Midbrain (tissue), 1 donor: ENCODE data around the gene CIAO2B.
"Not testable (repeated sequence)": the region's sequence is repeated elsewhere in the genome, so short reads cannot be mapped to it uniquely, and the experiment has no call there.

Experiments
- DNase-seq: peaks from one replicate; lab custom pipeline; 2025; lab: John Stamatoyannopoulos, UW

The CIAO2B gene

DNA sequence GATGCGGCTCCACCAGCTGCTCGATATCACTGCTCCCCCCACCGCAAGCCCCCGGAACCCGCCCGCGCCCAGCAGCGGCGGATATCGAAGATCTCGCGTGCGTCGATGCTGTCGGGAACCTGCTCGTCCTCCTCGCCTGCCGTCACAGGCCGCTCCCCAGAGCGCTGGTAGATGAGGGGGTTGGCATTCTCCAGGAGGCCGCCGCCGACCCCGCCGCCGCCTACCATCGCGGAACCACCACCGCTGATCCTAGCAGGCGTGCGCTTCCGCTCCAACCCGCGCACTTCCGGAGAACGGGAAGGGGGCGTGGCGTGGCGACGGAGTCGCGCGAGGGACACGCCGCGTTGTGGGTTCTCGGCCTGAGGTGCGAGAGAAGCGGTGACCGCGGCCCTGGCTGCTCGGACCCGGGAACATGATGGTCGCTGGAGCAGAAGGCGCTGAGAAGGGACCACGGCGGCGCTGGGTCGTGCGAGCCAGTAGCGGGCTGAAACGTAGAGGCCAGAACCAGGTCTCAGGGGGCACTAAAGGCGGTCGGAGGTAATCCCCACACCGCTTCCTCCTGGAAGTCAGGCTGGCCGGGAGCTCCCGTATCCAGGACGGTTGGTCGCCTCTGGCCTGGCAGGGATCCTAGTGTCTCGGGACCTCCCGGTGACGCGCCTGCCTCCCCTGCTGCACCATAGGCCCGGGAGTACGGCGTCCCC lies at the start of gene CIAO2B:
Gene CIAO2B (minus strand): TSS at position 265 of the 701 bp plus-strand sequence. CDS start 38 bp downstream, at position 227.
- DNase-seq: peak; percentile 90

DNA sequence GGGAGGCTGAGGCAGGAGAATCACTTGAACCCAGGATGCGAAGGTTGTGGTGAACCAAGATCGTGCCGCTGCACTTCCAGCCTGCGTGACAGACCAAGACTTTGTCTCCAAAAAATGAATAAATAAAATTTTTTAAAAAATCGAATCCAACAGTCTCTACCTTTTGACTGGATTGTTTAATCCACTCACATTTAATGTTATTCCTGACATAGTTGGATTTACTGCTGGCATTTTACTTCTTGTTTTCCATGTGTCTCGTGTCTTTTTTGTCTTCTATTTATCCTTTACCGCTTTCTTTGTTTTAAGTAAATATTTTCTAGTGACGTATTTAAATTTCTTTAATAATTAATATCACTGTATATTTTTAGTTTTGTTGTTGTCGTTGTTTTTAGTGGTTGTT lies 48.8 kb upstream of the CIAO2B start:
- DNase-seq: no peak

DNA sequence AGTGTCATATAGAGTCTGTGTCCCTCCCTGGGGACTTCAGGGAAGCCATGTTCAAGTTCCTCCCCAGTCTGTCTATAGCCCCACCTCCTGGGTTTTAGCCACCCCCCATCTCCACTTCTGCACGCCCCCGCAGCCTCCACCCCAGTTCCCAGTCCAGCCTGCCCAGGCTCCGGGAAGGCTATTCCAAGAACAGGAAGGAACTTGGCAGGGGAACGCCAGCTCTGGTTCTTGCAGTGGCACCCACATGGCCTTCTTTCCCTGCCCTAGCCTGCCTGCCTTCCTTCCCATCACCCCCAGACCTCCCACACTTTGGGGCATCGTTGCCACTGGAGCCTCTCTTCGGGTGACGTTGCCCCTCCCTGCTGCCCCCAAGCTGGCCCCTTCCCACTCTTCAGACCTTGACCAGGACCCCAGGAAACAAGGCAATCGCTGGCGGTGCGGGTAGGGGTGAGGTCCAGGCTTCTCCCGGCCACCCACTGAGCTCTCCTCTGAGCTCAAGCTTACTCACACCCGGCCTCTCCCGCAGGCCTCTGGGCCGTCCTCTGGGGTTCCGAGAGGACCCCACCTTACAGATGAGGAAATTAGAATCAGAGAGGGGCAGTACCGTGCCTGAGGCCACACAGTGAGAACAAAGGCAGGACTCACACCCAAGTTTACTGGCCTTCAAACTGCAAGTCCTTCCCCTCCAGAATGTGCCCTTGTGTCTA lies 45.0 kb upstream of the CIAO2B start:
- DNase-seq: no peak

DNA sequence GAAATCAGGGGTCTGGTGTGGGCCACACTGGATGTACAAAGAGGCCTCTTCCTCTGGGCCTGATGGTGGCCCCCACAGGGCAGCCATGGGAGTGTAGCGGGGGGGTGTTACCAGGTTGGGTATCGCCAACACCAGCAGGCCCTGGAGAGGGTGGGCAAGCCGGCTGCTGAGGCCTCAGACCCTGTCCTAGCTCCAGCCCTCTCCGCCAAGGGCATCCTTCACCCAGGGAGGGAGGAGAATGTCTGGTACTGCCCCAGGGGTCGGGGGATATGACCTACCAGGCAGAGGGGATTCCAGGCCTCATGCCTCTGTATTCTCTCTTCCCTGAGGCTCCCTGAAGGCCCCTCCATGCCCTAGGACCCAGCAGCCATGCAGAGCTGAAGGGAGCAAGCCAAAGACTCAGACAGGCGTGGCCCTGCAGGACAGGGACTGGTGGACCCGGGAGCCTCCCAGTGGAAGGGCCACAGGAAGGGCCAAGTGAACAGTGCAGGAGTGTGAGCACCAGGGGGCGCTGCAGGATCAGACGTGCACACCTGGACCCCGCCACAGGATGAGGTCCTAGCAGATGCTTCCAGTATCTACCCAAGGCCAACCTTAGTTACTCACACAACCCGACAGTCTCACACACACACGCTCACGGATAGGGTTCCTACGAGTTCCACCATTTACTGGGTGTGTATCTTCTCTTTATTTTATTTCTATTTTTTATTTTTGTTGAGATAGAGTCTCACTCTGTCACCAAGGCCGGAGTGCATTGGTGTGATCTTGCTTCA lies 43.3 kb upstream of the CIAO2B start:
- peak; percentile 93 for DNase-seq

DNA sequence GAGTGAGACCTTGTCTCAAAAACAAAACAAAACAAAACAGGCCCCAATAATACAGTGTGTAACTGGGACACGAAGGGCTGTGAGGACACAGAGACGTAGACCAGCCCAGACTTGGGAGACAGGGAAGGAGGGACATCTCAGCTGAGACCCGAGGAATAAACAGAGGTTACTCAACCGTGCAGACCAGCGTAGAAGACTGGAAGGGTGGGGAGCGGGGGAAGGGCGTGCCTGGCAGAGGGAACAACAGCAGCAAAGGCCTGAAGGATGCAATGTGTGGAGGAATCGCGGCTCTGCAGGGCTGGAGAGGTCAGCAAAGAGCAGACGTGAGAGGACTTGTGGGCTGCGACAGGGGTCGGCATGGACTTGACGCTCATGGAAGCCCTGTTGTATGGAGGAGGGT lies 42.5 kb upstream of the CIAO2B start:
- no peak for DNase-seq

DNA sequence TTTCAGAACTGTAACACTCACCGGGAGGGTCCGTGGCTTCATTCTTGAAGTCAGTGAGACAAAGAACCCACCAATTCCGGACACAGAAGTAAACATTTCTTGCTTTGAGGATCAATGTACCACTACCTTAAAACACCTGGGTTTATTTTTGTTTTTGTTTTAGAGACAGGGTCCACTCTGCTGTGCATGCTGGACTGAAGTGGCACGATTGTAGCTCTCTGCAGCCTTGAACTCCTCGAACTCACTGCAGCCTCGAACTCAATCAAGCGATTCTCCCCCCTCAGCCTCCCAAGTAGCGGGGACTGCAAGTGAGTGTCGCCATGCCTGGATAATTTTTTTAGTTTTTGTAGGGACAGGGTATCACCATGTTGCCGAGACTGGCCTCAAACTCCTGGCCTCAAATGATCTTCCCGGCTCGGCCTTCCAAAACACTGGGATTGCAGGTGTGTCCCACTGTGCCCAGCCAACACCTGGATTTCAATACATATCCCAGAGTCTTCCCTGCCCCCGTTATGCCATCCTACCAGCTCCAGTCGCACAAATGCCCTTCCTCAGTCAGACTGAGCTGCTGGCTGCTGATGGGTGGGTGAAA lies 41.2 kb upstream of the CIAO2B start:
- no peak for DNase-seq

DNA sequence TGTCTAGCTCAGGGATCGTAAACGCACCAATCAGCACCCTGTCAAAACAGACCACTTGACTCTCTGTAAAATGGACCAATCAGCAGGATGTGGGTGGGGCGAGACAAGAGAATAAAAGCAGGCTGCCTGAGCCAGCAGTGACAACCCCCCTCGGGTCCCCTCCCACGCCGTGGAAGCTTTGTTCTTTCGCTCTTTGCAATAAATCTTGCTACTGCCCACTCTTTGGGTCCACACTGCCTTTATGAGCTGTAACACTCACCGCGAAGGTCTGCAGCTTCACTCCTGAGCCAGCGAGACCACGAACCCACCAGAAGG lies 40.7 kb upstream of the CIAO2B start:
- not testable (repeated sequence) for DNase-seq

DNA sequence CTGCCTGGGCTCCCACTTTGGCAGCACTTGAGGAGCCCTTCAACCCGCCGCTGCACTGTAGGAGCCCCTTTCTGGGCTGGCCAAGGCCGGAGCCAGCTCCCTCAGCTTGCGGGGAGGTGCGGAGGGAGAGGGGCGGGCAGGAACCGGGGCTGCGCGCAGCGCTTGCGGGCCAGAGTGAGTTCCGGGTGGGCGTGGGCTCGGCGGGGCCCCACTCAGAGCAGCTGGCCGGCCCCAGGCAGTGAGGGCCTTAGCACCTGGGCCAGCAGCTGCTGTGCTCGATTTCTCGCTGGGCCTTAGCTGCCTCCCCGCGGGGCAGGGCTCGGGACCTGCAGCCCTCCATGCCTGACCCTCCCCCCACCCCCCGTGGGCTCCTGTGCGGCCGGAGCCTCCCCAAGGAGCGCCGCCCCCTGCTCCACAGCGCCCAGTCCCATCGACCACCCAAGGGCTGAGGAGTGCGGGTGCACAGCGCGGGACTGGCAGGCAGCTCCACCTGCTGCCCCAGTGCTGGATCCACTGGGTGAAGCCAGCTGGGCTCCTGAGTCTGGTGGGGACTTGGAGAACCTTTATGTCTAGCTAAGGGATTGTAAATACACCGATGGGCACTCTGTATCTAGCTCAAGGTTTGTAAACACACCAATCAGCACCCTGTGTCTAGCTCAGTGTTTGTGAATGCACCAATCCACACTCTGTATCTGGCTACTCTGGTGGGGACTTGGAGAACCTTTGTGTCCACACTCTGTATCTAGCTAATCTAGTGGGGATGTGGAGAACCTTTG lies 40.1 kb upstream of the CIAO2B start:
- DNase-seq: not testable (repeated sequence)

DNA sequence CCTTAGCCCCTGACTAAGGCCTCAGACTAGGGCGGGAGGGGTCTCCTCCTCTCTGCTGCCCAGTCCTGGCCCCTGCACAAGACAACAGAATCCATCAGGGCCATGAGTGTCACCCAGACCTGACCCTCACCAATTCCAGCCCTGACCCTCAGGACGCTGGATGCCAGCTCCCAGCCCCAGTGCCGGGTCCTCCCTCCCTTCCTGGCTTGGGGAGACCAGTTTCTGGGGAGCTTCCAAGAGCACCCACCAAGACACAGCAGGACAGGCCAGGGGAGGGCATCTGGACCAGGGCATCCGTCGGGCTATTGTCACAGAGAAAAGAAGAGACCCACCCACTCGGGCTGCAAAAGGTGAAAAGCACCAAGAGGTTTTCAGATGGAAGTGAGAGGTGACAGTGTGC lies 39.5 kb upstream of the CIAO2B start:
- DNase-seq: no peak

DNA sequence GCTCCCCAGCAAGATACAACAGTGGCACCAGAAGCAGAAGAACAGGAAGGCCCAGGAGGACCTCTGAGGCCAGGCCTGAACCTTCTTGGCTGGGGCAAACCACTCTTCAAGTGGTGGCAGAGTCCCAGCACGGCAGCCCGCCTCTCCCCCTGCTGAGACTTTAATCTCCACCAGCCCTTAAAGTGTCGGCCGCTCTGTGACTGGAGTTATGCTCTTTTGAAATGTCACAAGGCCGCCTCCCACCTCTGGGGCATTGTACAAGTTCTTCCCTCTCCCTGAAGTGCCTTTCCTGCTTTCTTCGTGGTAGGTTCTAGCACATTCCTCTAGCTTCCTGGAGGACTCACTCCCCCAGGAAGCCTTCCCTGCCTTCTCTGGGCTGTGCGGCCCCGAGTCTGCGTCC lies 38.8 kb upstream of the CIAO2B start:
- no peak for DNase-seq

DNA sequence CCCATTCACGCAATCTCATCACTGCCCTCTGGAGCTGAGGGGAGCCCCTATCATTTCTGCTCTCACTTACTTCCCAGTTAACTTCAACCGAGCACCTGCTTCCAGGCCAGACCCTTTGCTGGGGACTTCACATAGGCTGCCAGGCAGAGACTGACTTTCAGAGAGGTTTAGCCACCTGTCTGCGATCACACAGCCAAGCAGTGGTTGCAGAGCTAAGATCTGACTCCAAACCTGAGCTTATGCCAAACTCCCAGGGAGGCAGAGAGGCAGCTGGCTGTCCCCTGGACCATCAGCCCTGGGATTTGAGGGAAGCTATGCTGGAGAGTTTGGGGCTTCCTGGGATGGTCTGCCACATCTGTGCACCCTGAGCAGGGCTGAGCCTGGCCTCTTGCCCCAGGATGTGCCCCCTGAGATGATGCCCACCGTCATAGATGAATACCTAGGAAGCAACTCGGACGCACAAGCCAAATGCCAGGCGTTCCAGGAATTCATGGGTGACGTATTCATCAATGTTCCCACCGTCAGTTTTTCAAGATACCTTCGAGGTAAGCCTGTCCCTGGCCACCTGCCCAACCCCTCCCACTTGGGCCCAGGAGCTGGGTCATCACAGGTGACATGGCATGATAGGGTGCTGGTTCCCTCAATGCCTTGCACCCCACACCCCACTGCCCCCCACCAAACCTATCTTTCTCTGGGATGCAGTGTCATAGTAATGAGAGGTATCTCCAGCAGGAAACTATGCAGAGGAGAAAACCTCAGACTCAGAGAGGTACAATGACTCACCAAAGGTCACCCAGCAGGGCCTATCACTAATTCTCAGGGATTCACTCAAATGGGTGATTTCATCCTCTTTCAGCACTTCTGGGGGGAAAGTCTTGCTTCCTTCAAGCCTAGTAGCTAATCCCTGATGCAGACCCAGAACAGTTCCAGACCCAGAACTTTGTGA lies 36.8 kb upstream of the CIAO2B start:
- DNase-seq: no peak

DNA sequence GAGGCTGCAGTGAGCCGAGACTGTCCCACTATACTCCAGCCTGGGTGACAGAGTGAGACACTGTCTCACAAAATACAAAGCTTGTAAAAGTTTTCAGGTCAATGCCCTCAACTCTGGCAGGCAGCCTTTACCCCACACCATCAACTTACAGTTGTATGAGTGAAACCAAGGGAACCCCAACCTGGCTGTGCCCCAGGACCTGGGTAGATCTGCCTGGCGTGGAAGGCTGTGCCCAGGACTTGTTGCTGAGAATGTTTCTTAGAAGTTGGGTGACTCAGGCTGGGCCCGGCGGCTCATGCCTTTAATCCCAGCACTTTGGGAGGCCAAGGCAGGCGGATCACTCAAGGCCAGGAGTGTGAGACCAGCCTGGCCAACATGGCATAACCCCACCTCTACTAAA lies 34.6 kb upstream of the CIAO2B start:
- DNase-seq: no peak

DNA sequence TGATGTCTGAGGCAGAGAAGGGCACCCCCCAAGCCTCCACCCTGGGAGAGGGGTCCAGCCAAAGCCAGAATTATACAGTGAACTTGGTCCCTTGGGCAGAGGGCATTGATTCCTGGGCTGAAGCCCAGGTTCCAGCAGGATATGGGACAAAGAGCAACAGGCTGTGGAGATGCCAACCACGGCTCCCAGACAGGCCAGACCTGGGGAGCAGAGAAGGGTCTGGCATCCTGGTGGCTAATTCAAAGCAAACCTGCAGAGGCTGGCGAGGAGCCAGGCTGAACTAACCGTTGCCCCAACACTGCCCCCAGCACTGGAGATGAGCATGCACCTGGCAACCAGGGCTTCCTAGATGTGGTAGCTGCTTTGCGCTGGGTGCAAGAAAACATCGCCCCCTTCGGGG lies 29.8 kb upstream of the CIAO2B start:
- DNase-seq: no peak

DNA sequence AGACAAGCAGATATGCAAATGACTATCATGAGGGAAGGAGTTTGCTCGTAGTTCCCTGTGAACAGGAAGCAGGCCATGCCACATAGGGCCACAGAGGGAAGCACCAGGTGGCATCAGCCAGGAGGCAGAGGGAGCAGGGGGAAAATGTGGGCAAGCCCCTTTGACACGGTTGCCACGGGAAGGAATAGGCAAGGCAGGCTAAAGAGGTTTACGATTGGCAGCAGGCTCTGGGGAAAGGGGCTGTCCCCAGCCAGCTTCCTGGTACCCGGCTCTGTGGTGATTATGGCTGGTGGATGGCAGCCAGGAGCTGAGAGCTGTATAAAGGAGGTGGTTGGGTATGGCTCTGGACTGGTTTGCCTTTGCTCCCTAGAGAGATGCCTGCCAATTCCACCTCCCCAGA lies 27.7 kb upstream of the CIAO2B start:
- DNase-seq: no peak

DNA sequence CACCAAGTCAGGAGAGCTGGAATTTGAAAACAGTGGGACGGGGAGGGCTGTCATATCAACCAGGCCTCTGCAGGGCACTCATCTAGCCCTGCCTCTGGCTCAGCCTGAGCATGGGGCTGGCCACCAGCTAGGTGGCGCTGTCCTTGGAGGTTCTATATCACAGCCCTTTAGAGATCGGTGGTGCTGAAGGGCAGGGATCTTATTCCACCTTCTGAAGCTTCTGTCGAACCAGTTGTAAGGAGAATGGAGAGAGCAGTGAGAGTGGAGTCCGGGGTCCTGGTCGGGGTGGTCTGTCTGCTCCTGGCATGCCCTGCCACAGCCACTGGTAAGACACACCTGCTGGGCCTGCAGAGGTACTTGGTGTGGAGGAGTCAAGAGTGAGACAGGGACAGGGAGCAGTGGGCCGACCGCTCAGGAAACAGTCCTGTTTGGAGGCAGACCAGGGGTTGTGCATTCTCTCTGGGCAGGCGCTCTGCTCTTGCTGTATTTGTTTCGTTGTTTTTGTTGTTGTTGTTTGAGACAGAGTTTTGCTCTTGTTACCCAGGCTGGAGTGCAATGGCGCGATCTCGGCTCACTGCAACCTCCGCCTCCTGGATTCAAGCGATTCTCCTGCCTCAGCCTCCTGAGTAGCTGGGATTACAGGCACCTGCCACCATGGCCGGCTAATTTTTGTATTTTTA lies 27.0 kb upstream of the CIAO2B start, which contains the start of gene CES3:
Gene CES3 (plus strand): TSS at position 202 of the 680 bp plus-strand sequence. CDS start 42 bp downstream, at position 244.
- DNase-seq: peak; percentile 34

DNA sequence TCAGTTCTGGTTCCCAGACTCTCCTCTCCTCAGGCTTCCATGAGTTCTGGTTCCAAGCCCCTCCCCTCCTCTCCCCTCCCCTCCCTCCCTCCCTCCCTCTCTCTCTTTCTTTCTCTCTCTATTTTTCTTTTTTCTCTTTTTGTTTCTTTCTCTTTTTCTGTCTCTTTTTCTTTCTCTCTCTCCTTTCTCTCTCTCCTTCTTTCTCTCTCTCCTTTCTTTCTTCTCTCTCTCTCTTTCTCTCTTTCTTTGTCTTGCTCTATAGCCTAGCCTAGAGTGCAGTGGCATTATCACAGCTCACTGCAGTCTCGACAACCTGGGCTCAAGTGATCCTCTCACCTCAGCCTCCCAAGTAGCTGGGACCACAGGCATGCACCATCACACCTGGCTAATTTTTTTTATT lies 26.1 kb upstream of the CIAO2B start:
- no peak for DNase-seq

DNA sequence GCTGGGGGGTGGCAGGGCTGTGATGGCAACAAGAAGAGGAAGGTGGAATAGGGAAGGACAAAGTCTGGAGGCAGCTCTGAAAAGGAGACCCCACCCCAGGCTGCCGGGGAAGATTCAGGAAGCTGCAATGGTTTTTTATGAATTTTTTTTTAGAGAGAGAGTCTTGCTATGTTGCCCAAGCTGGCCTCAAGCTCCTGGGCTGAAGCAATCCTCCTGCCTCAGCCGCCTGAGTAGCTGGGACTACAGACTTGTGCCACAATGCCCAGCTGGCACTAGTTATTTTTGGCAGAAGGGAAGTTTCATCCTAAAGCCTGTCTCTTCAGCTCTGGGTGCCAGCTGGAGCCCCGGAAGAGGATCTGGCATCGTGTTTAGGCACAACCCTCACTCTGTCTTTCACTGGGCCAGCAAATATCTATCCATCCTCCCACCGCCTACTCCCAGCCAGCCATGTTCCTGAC lies 25.5 kb upstream of the CIAO2B start:
- no peak for DNase-seq

DNA sequence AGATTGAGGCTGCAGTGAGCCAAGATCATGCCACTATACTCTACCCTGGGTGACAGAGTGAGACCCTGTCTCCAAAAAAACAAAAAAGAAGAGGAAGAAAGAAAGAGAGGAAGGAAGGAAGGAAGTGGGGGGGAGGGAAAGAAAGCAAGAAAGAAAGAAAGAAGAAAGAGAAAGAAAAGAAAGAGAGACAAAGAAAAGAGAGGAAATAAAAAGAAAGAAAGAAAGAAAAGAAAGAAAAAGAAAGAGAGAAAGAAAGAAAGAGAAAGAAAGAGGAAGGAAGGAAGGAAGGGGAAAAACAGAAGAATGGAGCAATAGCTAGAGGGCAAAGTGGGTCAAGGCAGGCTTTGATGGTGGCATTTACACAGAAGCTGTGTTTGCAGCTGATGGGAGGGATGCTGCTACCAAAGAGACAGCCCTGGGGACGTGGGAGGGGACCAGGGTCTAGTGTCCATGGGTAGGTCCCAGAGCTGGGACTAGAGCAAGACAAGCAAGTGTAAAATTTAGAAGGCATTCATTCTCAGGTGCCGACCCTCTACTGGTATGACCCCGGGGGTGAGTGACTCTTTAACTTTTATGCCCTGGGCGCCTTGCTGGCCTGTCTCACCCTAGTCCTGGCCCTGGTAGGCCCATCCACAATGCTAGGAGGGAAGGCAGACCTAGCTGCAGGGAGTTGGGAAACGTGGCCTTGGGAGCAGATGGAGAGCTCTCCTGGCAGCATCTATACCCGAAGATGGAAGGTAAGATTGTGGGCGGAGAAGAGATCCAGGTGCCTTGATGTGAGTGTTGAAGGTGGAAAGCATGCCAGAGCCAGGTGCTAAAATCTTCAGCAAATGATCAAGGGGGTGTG lies 24.9 kb upstream of the CIAO2B start:
- DNase-seq: no peak

DNA sequence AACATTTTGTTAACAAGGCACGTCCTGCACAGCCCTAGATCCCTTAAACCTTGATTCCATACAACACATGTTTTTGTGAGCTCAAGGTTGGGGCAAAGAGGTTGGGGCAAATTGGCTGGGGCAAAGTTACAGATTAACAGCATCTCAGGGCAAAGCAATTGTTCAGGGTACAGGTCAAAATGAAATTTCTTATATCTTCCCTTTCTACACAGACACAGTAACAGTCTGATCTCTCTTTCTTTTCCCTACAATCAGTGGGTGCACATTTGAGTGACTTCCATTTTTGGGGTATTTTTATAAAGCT lies 21.9 kb upstream of the CIAO2B start:
- not testable (repeated sequence) for DNase-seq
